SK-N-SH treated with all-trans-retinoic acid at 6 μM for 48 hours (cell line): Measurements from ENCODE around the gene NME5.

Source experiments
- CREB5 ChIP-seq: fragments of 250-450 bp; sonication (Bioruptor Pico); IDR thresholded peaks from 2 replicates; pipeline ENCODE4 v1.5.1; 2020; ENCODE audit warnings: low read depth, mild to moderate bottlenecking, moderate library complexity
- CSDC2 ChIP-seq: fragments of 250-450 bp; sonication (Bioruptor Pico); IDR thresholded peaks from 2 replicates; pipeline ENCODE4 v1.5.0; 2020; ENCODE audit warnings: mild to moderate bottlenecking, moderate library complexity
- CSRNP3 ChIP-seq: fragments of 250-450 bp; sonication (Bioruptor Pico); IDR thresholded peaks from 2 replicates; pipeline ENCODE4 v1.5.1; 2021; ENCODE audit warnings: mild to moderate bottlenecking, moderate library complexity
- ISL1 ChIP-seq: fragments of 250-450 bp; sonication (Bioruptor Pico); IDR thresholded peaks from 2 replicates; pipeline ENCODE4 v2.1.2; 2022; ENCODE audit warnings: mild to moderate bottlenecking, moderate library complexity
- OSR1 ChIP-seq: fragments of 250-450 bp; sonication (Bioruptor Pico); IDR thresholded peaks from 2 replicates; pipeline ENCODE4 v1.8.0; 2022; ENCODE audit warnings: moderate library complexity, mild to moderate bottlenecking, inconsistent platforms
- PATZ1 ChIP-seq: fragments of 250-450 bp; sonication (Bioruptor Pico); IDR thresholded peaks from 2 replicates; pipeline ENCODE4 v1.8.0; 2020; ENCODE audit warnings: mild to moderate bottlenecking, moderate library complexity, borderline replicate concordance
- RARB ChIP-seq: fragments of 250-450 bp; sonication (Bioruptor Pico); IDR thresholded peaks from 2 replicates; pipeline ENCODE4 v1.8.0; 2021; ENCODE audit warnings: mild to moderate bottlenecking, moderate library complexity
- SNAI2 ChIP-seq: fragments of 250-450 bp; sonication (Bioruptor Pico); IDR thresholded peaks from 2 replicates; pipeline ENCODE4 v1.5.0; 2020; ENCODE audit warnings: mild to moderate bottlenecking, moderate library complexity
- TCF4 ChIP-seq: fragments of 250-450 bp; sonication (Bioruptor Pico); IDR thresholded peaks from 2 replicates; pipeline ENCODE4 v1.8.0; 2021; ENCODE audit warnings: mild to moderate bottlenecking, moderate library complexity, borderline replicate concordance
- ZC3H10 ChIP-seq: fragments of 250-450 bp; sonication (Bioruptor Pico); IDR thresholded peaks from 2 replicates; pipeline ENCODE4 v1.5.1; 2021; ENCODE audit warnings: mild to moderate bottlenecking, moderate library complexity
- ZFP3 ChIP-seq: fragments of 250-450 bp; sonication (Bioruptor Pico); IDR thresholded peaks from 2 replicates; pipeline ENCODE4 v1.5.0; 2020; ENCODE audit warnings: mild to moderate bottlenecking, moderate library complexity
- ZFP30 ChIP-seq: fragments of 450-650 bp; formaldehyde crosslinking; IDR thresholded peaks from 2 replicates; pipeline ENCODE4 v1.5.0; 2022; ENCODE audit warnings: mild to moderate bottlenecking, moderate library complexity
- ZNF565 ChIP-seq: fragments of 450-650 bp; formaldehyde crosslinking; conservative IDR thresholded peaks from 2 replicates; pipeline ENCODE4 v1.5.0; 2020; ENCODE audit warnings: low read depth, mild to moderate bottlenecking, moderate library complexity
- ZNF70 ChIP-seq: fragments of 450-650 bp; formaldehyde crosslinking; IDR thresholded peaks from 2 replicates; pipeline ENCODE4 v1.5.0; 2020; ENCODE audit warnings: mild to moderate bottlenecking, moderate library complexity

- TF ChIP-seq ZFP30 (CRISPR knock-in tag) (no peak), OSR1 (CRISPR knock-in tag) (no peak), ZC3H10 (CRISPR knock-in tag) (no peak), TCF4 (no peak), CSRNP3 (CRISPR knock-in tag) (no peak), ZNF70 (CRISPR knock-in tag) (no peak), PATZ1 (CRISPR knock-in tag) (no peak), CSDC2 (CRISPR knock-in tag) (no peak), CREB5 (no peak), RARB (CRISPR knock-in tag) (no peak), ISL1 (CRISPR knock-in tag) (no peak), ZNF565 (CRISPR knock-in tag) (no peak), ZFP3 (CRISPR knock-in tag) (no peak), SNAI2 (CRISPR knock-in tag) (no peak)
These were observed 41.1 kb upstream of the NME5 start for GRCh38 chr5:138180183-138180782.
